Activated B cell treated with CpG ODN at 0.5 μM for 24 hours (primary cell): ENCODE data around the gene CBX7. TPM values are rescaled to one million over a fixed set of nuclear protein-coding genes. Genes with fewer than 3 reads are reported as not detected.

Experiments used
- ATAC-seq: fragments of 200-7000 bp; cut with Tn5 transposase; one replicate; pipeline ENCODE4 v1.10.0; 2021; ENCODE audit warnings: low read depth, mild to moderate bottlenecking, moderate library complexity
- CTCF ChIA-PET: fragments of 350-600 bp; sonication (Branson Sonifier 250); formaldehyde crosslinking; loops from one replicate; lab custom pipeline; 2021; ENCODE audit warnings: antibody characterized with exemption; lab: Charles Lee
- POLR2A ChIA-PET: fragments of 350-600 bp; sonication (Branson Sonifier 250); formaldehyde crosslinking; loops from one replicate; lab custom pipeline; 2021; ENCODE audit warnings: antibody characterized with exemption; lab: Charles Lee
- DNase-seq: peaks from one replicate; pipeline ENCODE4 v3.0.0; 2022
- H3K27ac Mint-ChIP-seq: one replicate; pipeline ENCODE4 v1.8.0; 2020; ENCODE audit warnings: mixed read lengths
- H3K27me3 Mint-ChIP-seq: one replicate; pipeline ENCODE4 v1.8.0; 2021; ENCODE audit warnings: mixed read lengths
- H3K36me3 Mint-ChIP-seq: one replicate; pipeline ENCODE4 v1.8.0; 2021; ENCODE audit warnings: low read depth, mixed read lengths
- H3K4me1 Mint-ChIP-seq: one replicate; pipeline ENCODE4 v1.8.0; 2021; ENCODE audit warnings: mixed read lengths
- H3K4me3 Mint-ChIP-seq: one replicate; pipeline ENCODE4 v1.8.0; 2020; ENCODE audit warnings: mild to moderate bottlenecking, mixed read lengths
- H3K9me3 Mint-ChIP-seq: one replicate; pipeline ENCODE4 v1.8.0; 2020; ENCODE audit warnings: mixed read lengths
- CTCF ChIP-seq: fragments of 200-600 bp; IDR thresholded peaks from one replicate; pipeline ENCODE4 v1.8.0; 2022; ENCODE audit warnings: antibody characterized with exemption, mild to moderate bottlenecking
- intact Hi-C: fragments of 100-400 bp; cut with micrococcal nuclease; formaldehyde crosslinking; loops from one replicate; pipeline ENCODE4 v1.15.1; 2024
- total RNA-seq: library from RNA; stranded (reverse); gene quantifications from 2 replicates; pipeline ENCODE4 v1.2.3, GENCODE V29; 2022

Gene CBX7
- total RNA-seq, 1 donor from 2014 or later, result 45.4 TPM

- peak overlapping the region; percentile 79 for H3K4me3 Mint-ChIP-seq
- peaks cover 21% of the 10 kb centered on the region for H3K36me3 Mint-ChIP-seq
- H3K27ac Mint-ChIP-seq, result peak overlapping the region; percentile 87
- H3K27me3 Mint-ChIP-seq, result peaks cover 13% of the 10 kb centered on the region
- no peaks in the 10 kb centered on the region for H3K9me3 Mint-ChIP-seq
- ATAC-seq (no peak), DNase-seq (no peak)
- intact Hi-C loops, result loop anchor here (5.0 to 10.0 kb wide), 2 partner anchors 297 to 355 kb away; partner anchors contain the start of gene DNAL4
- ChIA-PET CTCF (interaction anchor here (0.8 to 1.5 kb wide), 6 partner anchors 20 to 379 kb away, joined by 3 to 4 read pairs (median 3); no protein-coding TSS in a partner anchor), POLR2A (interaction anchor here (0.5 to 5.6 kb wide), 9 partner anchors 21 to 624 kb away, joined by 3 to 88 read pairs (median 4); partner anchors contain the start of genes APOBEC3D and RPL3)
- no peak for TF ChIP-seq CTCF
- peaks cover 56% of the 10 kb centered on the region for H3K4me1 Mint-ChIP-seq
These were observed 2.3 kb downstream of the CBX7 start for GRCh38 chr22:39149915-39150847.

- ChIA-PET POLR2A (interaction anchor here (0.5 to 2.6 kb wide), 17 partner anchors 22 to 895 kb away, joined by 3 to 44 read pairs (median 4); partner anchors contain the start of genes ATF4, CBX6 and RPL3), CTCF (interaction anchor here (0.7 to 1.6 kb wide), 8 partner anchors 13 to 380 kb away, joined by 3 to 4 read pairs (median 4); no protein-coding TSS in a partner anchor)
- intact Hi-C loops, result no loop called here
- Mint-ChIP-seq H3K27me3 (peaks cover 6% of the 10 kb centered on the region), H3K27ac (peak overlapping the region; percentile 87), H3K36me3 (peaks cover 21% of the 10 kb centered on the region), H3K4me3 (peak overlapping the region; percentile 19), H3K4me1 (peaks cover 63% of the 10 kb centered on the region), H3K9me3 (no peaks in the 10 kb centered on the region)
- DNase-seq (peak; percentile 50), ATAC-seq (peak; percentile 28)
- TF ChIP-seq CTCF, result no peak
These were observed 3.5 kb downstream of the CBX7 start for GRCh38 chr22:39148727-39149535.

GRCh38 chr22:39148026-39148726 lies 4.3 kb downstream of the CBX7 start:
- intact Hi-C loops, result no loop called here
- Mint-ChIP-seq H3K27ac (peak overlapping the region; percentile 87), H3K36me3 (peaks cover 21% of the 10 kb centered on the region), H3K9me3 (no peaks in the 10 kb centered on the region), H3K4me3 (peak overlapping the region; percentile 19), H3K27me3 (no peaks in the 10 kb centered on the region), H3K4me1 (peaks cover 61% of the 10 kb centered on the region)
- TF ChIP-seq CTCF, result no peak
- ATAC-seq (no peak), DNase-seq (no peak)
- CTCF ChIA-PET, result interaction anchor here (0.7 to 1.6 kb wide), 5 partner anchors 13 to 172 kb away, joined by 3 to 4 read pairs (median 4); no protein-coding TSS in a partner anchor
- POLR2A ChIA-PET, result interaction anchor here (0.5 to 2.6 kb wide), 13 partner anchors 23 to 896 kb away, joined by 3 to 44 read pairs (median 4); partner anchors contain the start of genes ATF4, CBX6 and RPL3

- no peak for TF ChIP-seq CTCF
- ATAC-seq (no peak), DNase-seq (no peak)
- no peak overlapping the region for H3K4me3 Mint-ChIP-seq
- peaks cover 21% of the 10 kb centered on the region for H3K36me3 Mint-ChIP-seq
- H3K27ac Mint-ChIP-seq, result peak overlapping the region; percentile 80
- intact Hi-C loops, result no loop called here
- peaks cover 61% of the 10 kb centered on the region for H3K4me1 Mint-ChIP-seq
- H3K27me3 Mint-ChIP-seq, result no peaks in the 10 kb centered on the region
- H3K9me3 Mint-ChIP-seq, result no peaks in the 10 kb centered on the region
- ChIA-PET CTCF (interaction anchor here (1.3 kb wide), 1 partner anchor 12 kb away, joined by 4 read pairs; no protein-coding TSS in a partner anchor), POLR2A (interaction anchor here (2.6 kb wide), 1 partner anchor 171 kb away, joined by 44 read pairs; the partner anchor contains the start of gene RPL3)
These were observed 5.0 kb downstream of the CBX7 start for GRCh38 chr22:39147335-39148025.
